Caco-2 (cell line): Measurements from ENCODE around the gene PDS5B. TPM values are rescaled to one million over a fixed set of nuclear protein-coding genes. Genes with fewer than 3 reads are reported as not detected.

Source experiments
- BruUV-seq: library from RNA; stranded (reverse); fragments of 400-500 nt; replicated peaks from 2 replicates; lab custom pipeline; 2021; lab: Mats Ljungman, UMichigan
- CTCF ChIA-PET: fragments of 300-600 bp; sonication (Branson Sonifier 250); formaldehyde crosslinking; loops from one replicate; lab custom pipeline; 2022; ENCODE audit warnings: antibody characterized with exemption; lab: Charles Lee
- POLR2A ChIA-PET: fragments of 300-600 bp; sonication (Branson Sonifier 250); formaldehyde crosslinking; loops from one replicate; lab custom pipeline; 2022; ENCODE audit warnings: antibody characterized with exemption; lab: Charles Lee
- DNase-seq, 2 experiments: peaks; one replicate each; pipeline versions ENCODE4 v3.0.0 to v3.0.0-alpha.2; 2020 to 2022
- H3K27me3 ChIP-seq: replicated peaks from 2 replicates; pipeline ENCODE4 v1.6.0; 2011; ENCODE audit warnings: low read length; ENCODE audit not compliant: control insufficient read depth, insufficient read depth
- H3K36me3 ChIP-seq: 2 replicates; pipeline ENCODE4 v1.5.1; 2011; ENCODE audit warnings: low read length; ENCODE audit not compliant: control insufficient read depth, insufficient read depth
- H3K4me1 ChIP-seq: fragments of 250-450 bp; sonication (Bioruptor Pico); 2 replicates; pipeline ENCODE4 v1.5.1; 2020; ENCODE audit warnings: mild to moderate bottlenecking
- H3K4me3 ChIP-seq: 2 replicates; pipeline ENCODE4 v1.5.1; 2011; ENCODE audit warnings: low read depth, mild to moderate bottlenecking, control low read depth, low read length
- H3K9me3 ChIP-seq: fragments of 250-450 bp; sonication (Bioruptor Pico); 2 replicates; pipeline ENCODE4 v1.5.1; 2020; ENCODE audit warnings: mild to moderate bottlenecking, moderate library complexity
- H3K27ac Mint-ChIP-seq: one replicate; pipeline ENCODE4 v1.8.0; 2022; ENCODE audit warnings: mixed read lengths; ENCODE audit not compliant: unreplicated experiment
- H3K27me3 Mint-ChIP-seq: one replicate; pipeline ENCODE4 v1.8.0; 2022; ENCODE audit warnings: mixed read lengths; ENCODE audit not compliant: insufficient read depth, unreplicated experiment
- H3K36me3 Mint-ChIP-seq: one replicate; pipeline ENCODE4 v1.8.0; 2022; ENCODE audit warnings: mild to moderate bottlenecking, mixed read lengths; ENCODE audit not compliant: insufficient read depth, unreplicated experiment
- H3K4me1 Mint-ChIP-seq: one replicate; pipeline ENCODE4 v1.8.0; 2022; ENCODE audit warnings: low read depth, mixed read lengths; ENCODE audit not compliant: unreplicated experiment
- H3K4me3 Mint-ChIP-seq: one replicate; pipeline ENCODE4 v1.8.0; 2022; ENCODE audit warnings: mild to moderate bottlenecking, moderate library complexity, mixed read lengths; ENCODE audit not compliant: unreplicated experiment
- H3K9me3 Mint-ChIP-seq: one replicate; pipeline ENCODE4 v1.8.0; 2022; ENCODE audit warnings: mixed read lengths; ENCODE audit not compliant: unreplicated experiment
- intact Hi-C: fragments of 100-400 bp; cut with micrococcal nuclease; formaldehyde crosslinking; loops from one replicate; pipeline ENCODE4 v1.10.0; 2022; ENCODE audit not compliant: unreplicated experiment
- total RNA-seq: library from RNA; stranded (reverse); gene quantifications from 2 replicates; pipeline ENCODE4 v1.2.3, GENCODE V29; 2022
- TF ChIP-seq, protein P1 (sequence below), 2 experiments: fragments of 200-600 bp in 1 of 2; IDR thresholded peaks; 1 replicate in 1 of 2; 2 replicates in 1 of 2; pipeline versions ENCODE4 v1.5.1 to v1.8.0; 2011 to 2022; ENCODE audit warnings: antibody characterized with exemption in 1 of 2, control low read depth in 1 of 2, inconsistent platforms in 1 of 2, low read depth in 1 of 2, low read length in 1 of 2, mild to moderate bottlenecking in 1 of 2, moderate library complexity in 1 of 2; ENCODE audit not compliant: insufficient read depth in 1 of 2, severe bottlenecking in 1 of 2, unreplicated experiment in 1 of 2

Gene PDS5B
- total RNA-seq, 1 experiment from 2014 or later = 54.9 TPM

DNA sequence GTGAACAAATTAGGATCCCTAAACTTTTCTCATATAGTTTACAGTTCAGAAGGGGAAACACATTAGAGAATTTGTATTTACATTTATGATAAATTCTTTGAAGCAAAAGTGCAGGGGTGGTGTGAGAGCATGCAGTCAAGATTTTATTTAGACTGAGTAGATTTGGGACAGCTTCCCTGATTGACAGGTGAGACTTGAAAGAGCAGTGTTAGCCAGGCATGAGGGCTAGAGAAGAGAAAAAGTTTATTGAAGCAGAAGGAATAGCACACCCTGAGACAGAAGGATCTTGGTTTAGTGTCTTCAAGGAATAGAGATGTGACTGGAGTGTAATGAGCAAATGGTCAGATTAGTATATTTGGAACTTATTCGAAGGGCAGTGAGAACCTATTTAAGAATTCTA lies 50.5 kb downstream of the PDS5B start:
- no peak for DNase-seq
- BruUV-seq = no TSS peak
- peaks cover under 1% of the 10 kb centered on the region for H3K36me3 Mint-ChIP-seq
- intact Hi-C loops = no loop called here
- no peaks in the 10 kb centered on the region for H3K9me3 Mint-ChIP-seq
- H3K4me3 ChIP-seq = no peak overlapping the region
- H3K4me1 Mint-ChIP-seq = no peaks in the 10 kb centered on the region
- no peak overlapping the region for H3K27ac Mint-ChIP-seq
- no peaks in the 10 kb centered on the region for H3K27me3 ChIP-seq
- TF ChIP-seq, protein P1, sequence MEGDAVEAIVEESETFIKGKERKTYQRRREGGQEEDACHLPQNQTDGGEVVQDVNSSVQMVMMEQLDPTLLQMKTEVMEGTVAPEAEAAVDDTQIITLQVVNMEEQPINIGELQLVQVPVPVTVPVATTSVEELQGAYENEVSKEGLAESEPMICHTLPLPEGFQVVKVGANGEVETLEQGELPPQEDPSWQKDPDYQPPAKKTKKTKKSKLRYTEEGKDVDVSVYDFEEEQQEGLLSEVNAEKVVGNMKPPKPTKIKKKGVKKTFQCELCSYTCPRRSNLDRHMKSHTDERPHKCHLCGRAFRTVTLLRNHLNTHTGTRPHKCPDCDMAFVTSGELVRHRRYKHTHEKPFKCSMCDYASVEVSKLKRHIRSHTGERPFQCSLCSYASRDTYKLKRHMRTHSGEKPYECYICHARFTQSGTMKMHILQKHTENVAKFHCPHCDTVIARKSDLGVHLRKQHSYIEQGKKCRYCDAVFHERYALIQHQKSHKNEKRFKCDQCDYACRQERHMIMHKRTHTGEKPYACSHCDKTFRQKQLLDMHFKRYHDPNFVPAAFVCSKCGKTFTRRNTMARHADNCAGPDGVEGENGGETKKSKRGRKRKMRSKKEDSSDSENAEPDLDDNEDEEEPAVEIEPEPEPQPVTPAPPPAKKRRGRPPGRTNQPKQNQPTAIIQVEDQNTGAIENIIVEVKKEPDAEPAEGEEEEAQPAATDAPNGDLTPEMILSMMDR (IDR thresholded peaks at IDR 0.05; ENCODE audit: insufficient read depth in 1 of 2, low read depth in 1 of 2, low read length in 1 of 2, severe bottlenecking in 1 of 2, unreplicated experiment in 1 of 2) = no peak
- H3K36me3 ChIP-seq = no peaks in the 10 kb centered on the region
- no peak overlapping the region for H3K4me3 Mint-ChIP-seq
- no peaks in the 10 kb centered on the region for H3K9me3 ChIP-seq
- H3K27me3 Mint-ChIP-seq = no peaks in the 10 kb centered on the region
- POLR2A ChIA-PET = no interaction called here
- no peaks in the 10 kb centered on the region for H3K4me1 ChIP-seq
- CTCF ChIA-PET = no interaction called here

DNA sequence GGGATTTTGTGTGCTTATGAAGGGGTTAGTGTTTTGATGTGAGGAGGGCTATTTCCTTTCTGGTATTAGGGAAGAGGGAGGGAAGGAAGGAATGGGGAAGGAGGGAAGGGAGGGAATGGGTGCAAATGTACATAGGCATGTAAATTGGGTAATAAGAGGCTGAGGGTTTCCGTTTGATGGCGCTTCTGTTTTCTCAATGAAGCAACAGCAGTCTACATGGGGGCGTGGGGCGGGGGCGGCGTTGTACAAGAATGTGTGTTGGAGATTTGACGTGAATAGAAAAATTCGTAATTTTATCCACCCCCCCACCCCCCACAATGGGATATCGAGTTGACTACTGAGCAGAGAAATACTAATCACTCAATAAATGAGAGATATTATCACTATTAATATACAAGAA lies 52.5 kb downstream of the PDS5B start:
- Mint-ChIP-seq H3K9me3 (no peaks in the 10 kb centered on the region), H3K27ac (no peak overlapping the region), H3K27me3 (no peaks in the 10 kb centered on the region), H3K4me3 (no peak overlapping the region), H3K36me3 (no peaks in the 10 kb centered on the region), H3K4me1 (peaks cover 12% of the 10 kb centered on the region)
- ChIA-PET CTCF (interaction anchor here (1.0 kb wide), 1 partner anchor 51 kb away, joined by 3 read pairs; no protein-coding TSS in a partner anchor), POLR2A (no interaction called here)
- H3K36me3 ChIP-seq = no peaks in the 10 kb centered on the region
- H3K4me1 ChIP-seq = no peaks in the 10 kb centered on the region
- H3K9me3 ChIP-seq = no peaks in the 10 kb centered on the region
- no TSS peak for BruUV-seq
- DNase-seq = no peak
- intact Hi-C loops = loop anchor here (1.0 kb wide), 1 partner anchor 52 kb away; the partner anchor contains the start of gene PDS5B
- H3K4me3 ChIP-seq = no peak overlapping the region
- TF ChIP-seq, protein P1 (IDR thresholded peaks at IDR 0.05; ENCODE audit: insufficient read depth in 1 of 2, low read depth in 1 of 2, low read length in 1 of 2, severe bottlenecking in 1 of 2, unreplicated experiment in 1 of 2) = no peak
- no peaks in the 10 kb centered on the region for H3K27me3 ChIP-seq

DNA sequence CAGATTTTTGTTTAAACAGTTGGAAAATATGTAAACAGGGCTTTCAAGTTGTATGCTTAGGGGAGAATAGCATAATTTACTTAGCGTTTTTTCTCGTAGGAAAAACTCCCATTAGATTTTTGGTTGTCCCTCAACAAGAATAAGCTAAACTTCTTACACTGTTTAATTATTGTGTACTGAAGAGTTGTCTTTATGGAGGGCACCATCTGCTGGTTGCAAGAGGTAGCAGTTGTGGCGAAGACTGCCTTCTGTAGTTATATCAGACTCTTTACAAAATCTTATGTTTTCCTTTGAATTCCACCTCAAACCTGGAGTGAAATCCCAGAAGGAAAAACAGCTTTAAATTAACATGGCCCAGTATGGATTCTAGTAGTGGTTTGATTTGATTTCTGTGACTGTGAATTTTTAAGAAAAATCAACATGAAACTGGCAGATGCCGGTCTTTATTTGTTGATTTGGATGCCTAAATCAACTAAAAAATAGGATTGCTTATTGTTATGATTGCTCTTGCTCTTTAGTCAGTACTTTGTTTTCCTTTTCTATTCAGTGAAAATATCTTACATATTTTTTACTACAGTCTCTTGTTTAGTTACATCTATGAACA lies 53.4 kb downstream of the PDS5B start:
- H3K9me3 ChIP-seq = no peaks in the 10 kb centered on the region
- Mint-ChIP-seq H3K27ac (no peak overlapping the region), H3K27me3 (no peaks in the 10 kb centered on the region), H3K4me1 (peaks cover 12% of the 10 kb centered on the region), H3K9me3 (no peaks in the 10 kb centered on the region), H3K4me3 (no peak overlapping the region), H3K36me3 (no peaks in the 10 kb centered on the region)
- H3K36me3 ChIP-seq = no peaks in the 10 kb centered on the region
- no peaks in the 10 kb centered on the region for H3K27me3 ChIP-seq
- no peak overlapping the region for H3K4me3 ChIP-seq
- TF ChIP-seq, protein P1 (IDR thresholded peaks at IDR 0.05; ENCODE audit: insufficient read depth in 1 of 2, low read depth in 1 of 2, low read length in 1 of 2, severe bottlenecking in 1 of 2, unreplicated experiment in 1 of 2) = peak; percentile 61 to 91
- DNase-seq = peak; percentile 54 to 64
- CTCF ChIA-PET = interaction anchor here (0.8 to 1.8 kb wide), 6 partner anchors 11 to 730 kb away, joined by 3 to 19 read pairs (median 4); partner anchors contain the start of gene PDS5B
- intact Hi-C loops = loop anchor here (1.0 kb wide), 1 partner anchor 53 kb away; the partner anchor contains the start of gene PDS5B
- BruUV-seq = no TSS peak
- H3K4me1 ChIP-seq = no peaks in the 10 kb centered on the region
- POLR2A ChIA-PET = no interaction called here
